Smooth muscle cell (in vitro differentiated cells): ENCODE data around the gene DLG1. TPM values are rescaled to one million over a fixed set of nuclear protein-coding genes. Genes with fewer than 3 reads are reported as not detected.

ENCODE experiments used
- DNase-seq: peaks from one replicate; lab custom pipeline; 2025; ENCODE audit not compliant: unreplicated experiment; lab: John Stamatoyannopoulos, UW
- H2AFZ ChIP-seq: fragments of 200-600 bp; sonication (generic); 2 replicates; pipeline ENCODE4 v1.6.0; 2016; ENCODE audit warnings: antibody characterized with exemption, low read depth, mild to moderate bottlenecking
- H3F3A ChIP-seq: fragments of 200-600 bp; sonication (generic); 2 replicates; pipeline ENCODE4 v1.6.0; 2017; ENCODE audit warnings: antibody characterized with exemption, low read depth
- H3K27ac ChIP-seq: fragments of 200-600 bp; sonication (generic); 2 replicates; pipeline ENCODE4 v1.5.1; 2016; ENCODE audit warnings: low read depth, mild to moderate bottlenecking
- H3K27me3 ChIP-seq: fragments of 200-600 bp; sonication (generic); 2 replicates; pipeline ENCODE4 v1.6.1; 2016; ENCODE audit warnings: low read depth, mild to moderate bottlenecking
- H3K36me3 ChIP-seq: fragments of 200-600 bp; sonication (generic); 2 replicates; pipeline ENCODE4 v1.5.1; 2016; ENCODE audit warnings: low read depth
- H3K4me1 ChIP-seq: fragments of 200-600 bp; sonication (generic); 2 replicates; pipeline ENCODE4 v1.5.1; 2016; ENCODE audit warnings: low read depth
- H3K4me2 ChIP-seq: fragments of 200-600 bp; sonication (generic); 2 replicates; pipeline ENCODE4 v1.6.0; 2016; ENCODE audit warnings: mild to moderate bottlenecking
- H3K4me3 ChIP-seq: fragments of 200-600 bp; sonication (generic); 2 replicates; pipeline ENCODE4 v1.5.1; 2016; ENCODE audit warnings: mild to moderate bottlenecking
- H3K79me2 ChIP-seq: fragments of 200-600 bp; sonication (generic); 2 replicates; pipeline ENCODE4 v1.6.0; 2016; ENCODE audit warnings: low read depth, mild to moderate bottlenecking
- H3K9ac ChIP-seq: fragments of 200-600 bp; sonication (generic); 2 replicates; pipeline ENCODE4 v1.6.0; 2016; ENCODE audit warnings: low read depth
- H3K9me3 ChIP-seq: fragments of 200-600 bp; sonication (generic); replicated peaks from 2 replicates; pipeline ENCODE4 v1.5.1; 2016; ENCODE audit warnings: low read depth
- H4K20me1 ChIP-seq: fragments of 200-600 bp; sonication (generic); 2 replicates; pipeline ENCODE4 v1.6.0; 2016; ENCODE audit warnings: low read depth
- CTCF ChIP-seq: fragments of 200-600 bp; sonication (generic); IDR thresholded peaks from 2 replicates; pipeline ENCODE4 v1.5.1; 2017; ENCODE audit warnings: borderline replicate concordance, mild to moderate bottlenecking, antibody characterized with exemption; ENCODE audit not compliant: insufficient read depth, poor library complexity, severe bottlenecking
- WGBS: methylation state at CpG from one replicate; pipeline ENCODE4 v1.1.7; 2016; ENCODE audit warnings: low lambda C conversion rate; 5-methylcytosine and 5-hydroxymethylcytosine counted together
- polyA plus RNA-seq: library from polyadenylated mRNA; unstranded; fragments of >200 nt; fragmentation: Nextera tagmentation; extraction: Ambion mirVana; gene quantifications from 2 replicates; pipeline ENCODE4 v1.2.1, GENCODE V29; 2016
- total RNA-seq: library from RNA; depleted of rRNA; stranded (reverse); fragments of >200 nt; gene quantifications from 2 replicates; pipeline ENCODE4 v1.2.3, GENCODE V29; 2014

Gene DLG1
- total and polyA plus RNA-seq, 2 experiments from 2014 or later, result 23.5 to 69.0 TPM

GRCh38 chr3:197340521-197340871, 42.1 kb upstream of the DLG1 start:
- H3F3A ChIP-seq, result no peaks in the 10 kb centered on the region
- H3K36me3 ChIP-seq, result no peaks in the 10 kb centered on the region
- H3K4me2 ChIP-seq, result no peak overlapping the region
- no peaks in the 10 kb centered on the region for H4K20me1 ChIP-seq
- no peak overlapping the region for H3K27ac ChIP-seq
- H3K9ac ChIP-seq, result no peak overlapping the region
- no peak for DNase-seq
- H3K9me3 ChIP-seq, result no peaks in the 10 kb centered on the region
- H3K4me1 ChIP-seq, result peaks cover 9% of the 10 kb centered on the region
- no peaks in the 10 kb centered on the region for H3K27me3 ChIP-seq
- H2AFZ ChIP-seq, result peak overlapping the region; percentile 1
- H3K79me2 ChIP-seq, result no peaks in the 10 kb centered on the region
- TF ChIP-seq CTCF, result no peak
- H3K4me3 ChIP-seq, result no peak overlapping the region

GRCh38 chr3:197339841-197340520, 41.6 kb upstream of the DLG1 start:
- 52% methylated on average over 12 of the region's 12 CpGs for WGBS
- H3K4me2 ChIP-seq, result peak overlapping the region; percentile 41

GRCh38 chr3:197338586-197338985, 40.2 kb upstream of the DLG1 start:
- DNase-seq, result no peak
- Histone ChIP-seq H3K9ac (no peak overlapping the region), H3K9me3 (no peaks in the 10 kb centered on the region), H3K4me3 (no peak overlapping the region), H4K20me1 (no peaks in the 10 kb centered on the region), H3K4me1 (peaks cover 15% of the 10 kb centered on the region), H3K27me3 (no peaks in the 10 kb centered on the region), H3K27ac (no peak overlapping the region), H3F3A (peaks cover 2% of the 10 kb centered on the region), H3K4me2 (no peak overlapping the region), H3K79me2 (no peaks in the 10 kb centered on the region), H3K36me3 (no peaks in the 10 kb centered on the region), H2AFZ (no peak overlapping the region)
- TF ChIP-seq CTCF, result no peak
- 92% methylated on average over 6 of the region's 6 CpGs for WGBS

More at GRCh38 chr3:197339841-197340520, 41.6 kb upstream of the DLG1 start:
- no peaks in the 10 kb centered on the region for H3K9me3 ChIP-seq
- no peak overlapping the region for H3K9ac ChIP-seq
- H4K20me1 ChIP-seq, result no peaks in the 10 kb centered on the region
- no peak overlapping the region for H3K4me3 ChIP-seq
- H3K79me2 ChIP-seq, result no peaks in the 10 kb centered on the region
- peak overlapping the region; percentile 1 for H2AFZ ChIP-seq
- H3F3A ChIP-seq, result no peaks in the 10 kb centered on the region
- no peaks in the 10 kb centered on the region for H3K36me3 ChIP-seq
- TF ChIP-seq CTCF, result no peak
- no peak overlapping the region for H3K27ac ChIP-seq
- no peaks in the 10 kb centered on the region for H3K27me3 ChIP-seq
- peaks cover 9% of the 10 kb centered on the region for H3K4me1 ChIP-seq
- DNase-seq, result no peak

GRCh38 chr3:197337656-197338055, 39.2 kb upstream of the DLG1 start:
- Histone ChIP-seq H3K4me3 (no peak overlapping the region), H3K9me3 (no peaks in the 10 kb centered on the region), H3K9ac (no peak overlapping the region), H3K4me2 (no peak overlapping the region), H3K27me3 (no peaks in the 10 kb centered on the region), H3K27ac (no peak overlapping the region), H4K20me1 (no peaks in the 10 kb centered on the region), H3K79me2 (no peaks in the 10 kb centered on the region), H3F3A (peaks cover 2% of the 10 kb centered on the region), H3K4me1 (peaks cover 15% of the 10 kb centered on the region), H2AFZ (no peak overlapping the region), H3K36me3 (no peaks in the 10 kb centered on the region)
- no peak for TF ChIP-seq CTCF
- WGBS, result 54% methylated on average over 4 of the region's 4 CpGs
- DNase-seq, result no peak
